ENCODE measurements around the gene GLP1R. TPM values are rescaled to one million over a fixed set of nuclear protein-coding genes. Genes with fewer than 3 reads are reported as not detected.

GLP1R gene
- total RNA-seq, 2 donors from 2014 or later: 5.7 to 6.9 TPM

- TF ChIP-seq POLR2A (IDR thresholded peaks at IDR 0.05) (no peak), CTCF (IDR thresholded peaks at IDR 0.05) (no peak)
Measured at GRCh38 chr6:39047434-39048327, 900 bp upstream of the GLP1R start.

GRCh38 chr6:39049575-39050283, 1.1 kb downstream of the GLP1R start:
- no peaks in the 10 kb centered on the region for H3K9me3 ChIP-seq
- peak overlapping the region in 1 of 2 donors; percentile 23 for H3K4me3 ChIP-seq
- ATAC-seq: no peak
- H3K36me3 ChIP-seq (replicated peaks in 1 of 2; ENCODE audit: insufficient read depth in 1 of 2, low read depth in 2 of 2): no peaks in the 10 kb centered on the region
- no peak for TF ChIP-seq POLR2A (IDR thresholded peaks at IDR 0.05)
- TF ChIP-seq CTCF (IDR thresholded peaks at IDR 0.05): no peak
- H3K4me1 ChIP-seq: peaks cover 64% of the 10 kb centered on the region
- intact Hi-C loops (cut with DNase I): no loop called here
- peak in 1 of 4 donors; percentile 55 for DNase-seq
- H3K27ac ChIP-seq: peak overlapping the region in 3 of 4 donors; percentile 17 to 80 (median 62)
- 36 to 63% methylated on average over 6 to 9 of the region's 9 CpGs for WGBS, 2 donors
- no peaks in the 10 kb centered on the region for H3K27me3 ChIP-seq

More at GRCh38 chr6:39047434-39048327, 900 bp upstream of the GLP1R start:
- no peak for DNase-seq
- Histone ChIP-seq H3K27me3 (no peaks in the 10 kb centered on the region), H3K27ac (peak overlapping the region in 3 of 4 donors; percentile 62 to 80 (median 69)), H3K4me1 (peaks cover 43% of the 10 kb centered on the region), H3K9me3 (no peaks in the 10 kb centered on the region), H3K36me3 (replicated peaks in 1 of 2; ENCODE audit: insufficient read depth in 1 of 2, low read depth in 2 of 2) (no peaks in the 10 kb centered on the region), H3K4me3 (no peak overlapping the region)
- 62 to 84% methylated on average over 5 to 6 of the region's 6 CpGs for WGBS, 2 donors
- no peak for ATAC-seq
- intact Hi-C loops (cut with DNase I): no loop called here

GRCh38 chr6:39050453-39051112, 2.0 kb downstream of the GLP1R start:
- 50 to 65% methylated on average over 4 to 5 of the region's 5 CpGs for WGBS, 2 donors
- Histone ChIP-seq H3K4me3 (no peak overlapping the region), H3K9me3 (no peaks in the 10 kb centered on the region)

More at GRCh38 chr6:39050453-39051112, 2.0 kb downstream of the GLP1R start:
- intact Hi-C loops (cut with DNase I): no loop called here
- no peak for ATAC-seq
- Histone ChIP-seq H3K27ac (peak overlapping the region in 3 of 4 donors; percentile 13 to 80 (median 62)), H3K4me1 (peaks cover 72% of the 10 kb centered on the region), H3K27me3 (no peaks in the 10 kb centered on the region), H3K36me3 (replicated peaks in 1 of 2; ENCODE audit: insufficient read depth in 1 of 2, low read depth in 2 of 2) (no peaks in the 10 kb centered on the region)
- no peak for DNase-seq
- TF ChIP-seq POLR2A (IDR thresholded peaks at IDR 0.05) (no peak), CTCF (IDR thresholded peaks at IDR 0.05) (no peak)
